Activated T-helper 17 cell treated with anti-CD3 and anti-CD28 coated beads, Interleukin-2, amount 50 U/mL, for 72 hours (primary cell): ENCODE data around the gene TUFT1. TPM values are rescaled to one million over a fixed set of nuclear protein-coding genes. Genes with fewer than 3 reads are reported as not detected.
"Not testable (repeated sequence)": the region's sequence is repeated elsewhere in the genome, so short reads cannot be mapped to it uniquely, and the experiment has no call there.

Experiments
- ATAC-seq: fragments of 150-1000 bp; cut with Tn5 transposase; replicated peaks from 2 replicates; pipeline ENCODE4 v1.10.0; 2021; ENCODE audit warnings: mild to moderate bottlenecking, moderate library complexity
- H3K27ac Mint-ChIP-seq: one replicate; pipeline ENCODE4 v1.8.0; 2022; ENCODE audit warnings: mixed read lengths
- H3K27me3 Mint-ChIP-seq: one replicate; pipeline ENCODE4 v1.8.0; 2022; ENCODE audit warnings: mixed read lengths
- H3K36me3 Mint-ChIP-seq: one replicate; pipeline ENCODE4 v1.8.0; 2022; ENCODE audit warnings: low read depth, mild to moderate bottlenecking, mixed read lengths
- H3K4me1 Mint-ChIP-seq: one replicate; pipeline ENCODE4 v1.8.0; 2022; ENCODE audit warnings: mixed read lengths
- H3K4me3 Mint-ChIP-seq: one replicate; pipeline ENCODE4 v1.8.0; 2022; ENCODE audit warnings: mild to moderate bottlenecking, mixed read lengths
- H3K9me3 Mint-ChIP-seq: one replicate; pipeline ENCODE4 v1.8.0; 2022; ENCODE audit warnings: mixed read lengths
- total RNA-seq, 2 donors: library from RNA; stranded (reverse); gene quantifications; one replicate each; pipeline ENCODE4 v1.2.3, GENCODE V29; 2022

Gene TUFT1
- total RNA-seq, 2 donors from 2014 or later: 3.7 to 5.8 TPM

DNA sequence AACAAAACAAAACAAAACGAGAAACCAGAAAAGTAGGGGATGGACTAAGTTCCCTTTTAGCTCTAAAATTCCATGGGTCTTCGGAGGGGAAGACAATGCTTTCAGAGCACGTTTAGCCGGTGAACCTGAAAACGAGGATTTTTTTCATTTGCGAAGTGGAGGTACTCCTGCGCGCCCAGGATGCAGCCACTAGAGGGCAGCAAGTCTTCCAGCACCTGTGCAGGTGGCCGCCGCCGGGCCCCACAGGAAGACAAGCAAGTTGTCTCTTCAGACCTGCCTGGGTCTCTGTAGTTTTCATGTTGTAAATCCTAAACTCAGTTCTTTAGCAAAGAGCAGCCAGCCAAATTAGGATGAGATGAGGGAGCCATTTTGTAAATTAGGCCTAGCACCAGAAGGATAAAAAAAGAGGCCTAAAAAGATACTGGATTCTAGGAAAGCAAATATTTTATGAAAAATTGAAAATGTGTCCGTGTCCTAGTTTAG, 54.1 kb downstream of the TUFT1 start:
- Mint-ChIP-seq H3K27ac (no peak overlapping the region), H3K4me1 (peaks cover 5% of the 10 kb centered on the region)
- peak; percentile 99 for ATAC-seq

DNA sequence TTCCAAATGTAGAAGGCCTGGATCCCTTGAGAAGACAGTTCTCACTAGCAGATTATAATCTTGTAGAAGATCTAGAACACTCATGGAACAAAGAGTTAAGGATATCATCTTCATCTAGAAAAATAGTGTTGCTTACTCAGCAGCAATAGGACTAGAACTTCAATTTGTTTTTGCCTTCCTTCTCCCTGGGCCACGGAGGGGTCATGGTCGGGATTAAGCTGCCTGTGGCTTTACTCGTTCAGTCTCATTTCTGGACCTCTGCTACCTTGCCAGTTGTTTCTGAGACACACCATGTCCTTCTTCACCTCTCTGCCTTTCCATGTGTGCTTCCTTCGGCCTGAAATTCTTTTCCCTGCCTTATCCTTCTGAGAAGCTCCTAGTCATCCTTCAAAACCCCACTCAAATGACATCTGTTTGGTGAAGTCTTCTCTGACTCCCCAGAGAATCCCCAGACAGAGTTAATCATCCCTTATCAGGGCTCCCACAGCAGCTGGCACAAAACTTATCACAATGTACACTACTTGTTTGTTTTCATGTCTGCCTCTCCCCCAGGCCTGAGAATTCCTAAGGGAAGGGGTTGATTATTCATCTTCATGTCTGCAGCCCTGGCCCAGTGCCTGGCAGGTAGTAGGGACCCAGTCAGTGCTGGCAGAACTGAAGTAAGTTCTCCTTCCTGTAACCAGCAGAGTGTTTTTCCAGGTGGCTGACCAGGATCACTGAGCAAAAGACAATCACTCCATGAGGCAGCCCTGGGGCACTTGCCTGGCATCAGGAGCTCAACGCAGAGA, 56.3 kb downstream of the TUFT1 start:
- Mint-ChIP-seq H3K36me3 (no peaks in the 10 kb centered on the region), H3K27ac (no peak overlapping the region), H3K4me3 (no peak overlapping the region), H3K9me3 (no peaks in the 10 kb centered on the region), H3K4me1 (peaks cover 5% of the 10 kb centered on the region), H3K27me3 (no peaks in the 10 kb centered on the region)
- no peak for ATAC-seq

More for the DNA sequence above, 54.1 kb downstream of the TUFT1 start:
- Mint-ChIP-seq H3K4me3 (peak overlapping the region; percentile 43), H3K27me3 (peaks cover 5% of the 10 kb centered on the region), H3K9me3 (peaks cover 5% of the 10 kb centered on the region), H3K36me3 (no peaks in the 10 kb centered on the region)

DNA sequence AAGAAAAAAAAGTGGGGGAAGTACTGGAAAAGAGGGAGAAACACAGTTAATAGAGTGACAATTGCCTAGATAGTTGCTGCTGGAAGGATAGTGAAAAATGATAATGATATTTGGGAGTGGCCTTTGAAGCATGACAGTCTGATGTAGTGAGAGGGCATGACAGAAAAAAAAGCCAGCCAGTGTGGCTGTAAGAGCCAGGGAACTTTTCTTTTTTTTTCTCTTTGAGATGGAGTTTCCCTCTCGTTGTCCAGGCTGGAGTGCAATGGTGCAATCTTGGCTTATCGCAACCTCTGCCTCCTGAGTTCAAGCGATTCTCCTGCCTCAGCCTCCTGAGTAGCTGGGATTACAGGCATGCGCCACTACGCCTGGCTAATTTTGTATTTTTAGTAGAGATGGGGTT, 62.4 kb downstream of the TUFT1 start:
- H3K4me1 Mint-ChIP-seq, ATAC-seq, H3K9me3 Mint-ChIP-seq, H3K27ac Mint-ChIP-seq, H3K4me3 Mint-ChIP-seq, H3K36me3 Mint-ChIP-seq: not testable (repeated sequence)
- H3K27me3 Mint-ChIP-seq: peaks cover 12% of the 10 kb centered on the region

DNA sequence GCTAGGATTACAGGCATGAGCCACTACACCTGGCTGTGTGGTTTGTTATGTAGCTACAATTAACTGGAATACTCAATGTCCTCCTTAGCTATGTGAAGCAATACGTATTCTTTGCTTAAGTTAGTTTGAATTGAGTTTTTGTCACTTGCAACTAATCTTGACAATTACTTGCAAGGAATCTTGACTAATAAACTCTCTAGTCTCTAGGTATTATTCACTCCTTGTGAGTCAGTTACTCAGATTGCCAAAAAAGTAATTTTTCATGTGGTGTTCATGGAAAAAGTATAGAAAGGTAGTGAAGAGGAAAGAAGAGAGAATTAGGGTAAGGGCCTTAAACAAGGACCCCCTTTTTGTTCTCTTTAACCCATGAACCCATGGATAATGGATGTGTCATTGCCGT, 64.2 kb downstream of the TUFT1 start:
- Mint-ChIP-seq H3K27me3 (peaks cover 17% of the 10 kb centered on the region), H3K4me1 (peaks cover 5% of the 10 kb centered on the region), H3K4me3 (no peak overlapping the region), H3K36me3 (no peaks in the 10 kb centered on the region), H3K9me3 (no peaks in the 10 kb centered on the region), H3K27ac (no peak overlapping the region)
- ATAC-seq: no peak

DNA sequence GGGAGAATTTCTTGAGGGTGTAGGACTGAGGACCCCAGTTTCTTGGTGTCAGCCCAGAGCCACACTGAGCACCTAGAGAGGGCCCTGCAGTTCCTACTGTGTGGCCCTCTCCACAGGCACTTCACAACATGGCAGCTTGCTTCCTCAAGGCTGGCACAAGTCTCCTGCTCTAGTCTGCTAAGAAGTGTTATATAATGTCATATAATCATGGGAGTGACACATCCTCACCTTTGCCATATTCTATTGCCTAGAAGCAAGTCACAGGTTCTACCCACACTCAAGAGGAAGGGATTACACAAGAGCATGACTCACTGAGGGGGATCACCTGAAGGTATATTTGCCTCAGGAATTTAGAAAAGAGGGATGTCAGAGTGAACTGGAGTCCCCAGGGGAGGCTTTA, 66.3 kb downstream of the TUFT1 start:
- H3K4me1 Mint-ChIP-seq: peaks cover 5% of the 10 kb centered on the region
- H3K4me3 Mint-ChIP-seq: no peak overlapping the region
- H3K36me3 Mint-ChIP-seq: no peaks in the 10 kb centered on the region
- H3K9me3 Mint-ChIP-seq: no peaks in the 10 kb centered on the region
- peak; percentile 94 for ATAC-seq
- H3K27ac Mint-ChIP-seq: peak overlapping the region; percentile 1
- H3K27me3 Mint-ChIP-seq: peaks cover 17% of the 10 kb centered on the region

DNA sequence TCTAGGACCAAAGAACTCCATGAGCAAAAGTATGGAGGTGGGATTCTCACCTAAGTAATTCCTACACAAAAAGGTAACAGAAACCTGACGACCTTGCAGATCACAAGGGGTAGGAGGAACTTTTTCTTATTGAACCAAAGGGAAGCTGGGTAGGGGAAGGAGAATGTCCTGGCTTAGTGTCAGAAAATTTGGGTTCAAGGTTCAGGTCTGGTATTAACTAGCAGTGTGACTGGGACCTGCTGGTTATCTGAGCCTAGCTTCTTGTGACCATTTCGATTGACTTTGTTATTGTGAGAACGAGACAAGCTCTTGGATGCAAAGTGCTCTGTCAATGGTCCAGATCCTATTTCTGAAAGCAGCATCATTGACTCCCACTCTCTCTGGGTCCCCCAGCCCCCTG, 66.7 kb downstream of the TUFT1 start:
- peak overlapping the region; percentile 1 for H3K27ac Mint-ChIP-seq
- no peak for ATAC-seq
- H3K27me3 Mint-ChIP-seq: peaks cover 17% of the 10 kb centered on the region
- H3K9me3 Mint-ChIP-seq: no peaks in the 10 kb centered on the region
- H3K4me1 Mint-ChIP-seq: peaks cover 5% of the 10 kb centered on the region
- no peaks in the 10 kb centered on the region for H3K36me3 Mint-ChIP-seq
- H3K4me3 Mint-ChIP-seq: no peak overlapping the region

DNA sequence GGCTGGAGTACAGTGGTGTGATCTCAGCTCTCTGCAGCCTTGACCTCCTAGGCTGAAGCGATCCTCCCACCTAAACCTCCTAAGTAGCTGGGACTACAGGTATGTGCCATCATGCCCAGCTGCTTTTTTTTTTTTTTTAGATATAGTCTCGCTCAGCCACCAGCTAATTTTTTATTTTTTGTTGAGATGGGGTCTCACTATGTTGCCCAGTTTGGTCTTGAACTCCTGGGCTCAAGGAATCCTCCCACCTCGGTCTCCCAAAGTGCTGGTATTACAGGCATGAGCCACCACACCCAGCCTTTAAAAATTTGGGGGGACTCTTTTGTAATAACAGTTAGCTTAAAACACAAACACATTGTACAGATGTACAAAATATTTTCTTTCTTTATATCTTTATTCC, 70.0 kb downstream of the TUFT1 start:
- H3K4me1 Mint-ChIP-seq: peaks cover 26% of the 10 kb centered on the region
- no peak overlapping the region for H3K27ac Mint-ChIP-seq
- H3K9me3 Mint-ChIP-seq: no peaks in the 10 kb centered on the region
- H3K4me3 Mint-ChIP-seq: no peak overlapping the region
- H3K36me3 Mint-ChIP-seq: peaks cover 19% of the 10 kb centered on the region
- H3K27me3 Mint-ChIP-seq: peaks cover 14% of the 10 kb centered on the region
- ATAC-seq: no peak

DNA sequence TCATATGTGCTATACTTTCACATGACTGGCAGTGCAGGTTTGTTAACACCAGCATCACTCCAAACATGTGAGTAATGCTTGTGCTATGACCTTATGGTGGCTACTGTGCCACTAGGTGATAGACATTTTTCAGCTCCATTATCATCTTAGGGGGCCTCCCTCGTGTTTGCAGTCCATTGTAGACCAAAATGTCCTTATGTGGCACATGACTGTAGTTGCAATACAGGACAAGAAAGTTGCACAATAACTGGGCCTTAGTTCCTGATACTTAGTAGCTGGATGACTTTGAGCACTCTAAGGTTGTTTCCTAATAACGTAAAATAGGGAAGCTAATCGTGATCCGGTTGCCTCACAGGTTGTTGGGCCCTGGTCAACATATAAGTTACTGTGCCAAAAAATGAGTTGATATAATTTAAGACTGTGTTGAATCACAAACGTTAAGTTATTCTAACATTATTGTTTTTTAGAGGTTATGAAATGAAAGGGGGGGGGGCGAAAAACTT, 71.2 kb downstream of the TUFT1 start:
- peaks cover 24% of the 10 kb centered on the region for H3K36me3 Mint-ChIP-seq
- peaks cover 10% of the 10 kb centered on the region for H3K27me3 Mint-ChIP-seq
- H3K4me3 Mint-ChIP-seq: peak overlapping the region; percentile 84
- peaks cover 34% of the 10 kb centered on the region for H3K4me1 Mint-ChIP-seq
- peak; percentile 9 for ATAC-seq
- H3K27ac Mint-ChIP-seq: peak overlapping the region; percentile 86
- H3K9me3 Mint-ChIP-seq: no peaks in the 10 kb centered on the region

DNA sequence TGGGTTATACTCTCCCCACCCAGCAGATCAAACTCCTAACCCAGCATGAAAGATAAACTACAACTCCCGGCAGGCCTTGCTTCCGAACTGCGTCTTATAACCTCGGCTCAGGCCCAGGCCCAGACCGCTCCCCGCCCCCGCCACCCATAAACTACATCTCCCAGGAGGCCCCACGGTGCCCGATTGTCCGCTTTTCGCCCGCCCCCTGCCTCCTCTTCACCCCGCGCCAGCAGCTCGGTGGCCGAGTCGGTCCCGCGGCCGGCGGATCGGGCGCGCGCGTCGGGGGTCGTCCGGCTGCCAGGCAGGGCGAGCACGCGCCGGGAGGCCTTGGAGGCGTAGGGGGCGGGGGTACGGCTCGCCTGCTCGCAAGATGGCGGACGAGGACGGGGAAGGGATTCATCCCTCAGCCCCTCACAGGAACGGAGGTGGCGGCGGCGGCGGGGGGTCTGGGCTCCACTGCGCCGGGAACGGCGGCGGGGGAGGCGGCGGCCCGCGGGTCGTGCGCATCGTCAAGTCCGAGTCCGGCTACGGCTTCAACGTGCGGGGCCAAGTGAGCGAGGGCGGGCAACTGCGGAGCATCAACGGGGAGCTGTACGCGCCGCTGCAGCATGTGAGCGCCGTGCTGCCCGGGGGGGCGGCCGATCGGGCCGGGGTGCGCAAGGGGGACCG, 71.9 kb downstream of the TUFT1 start, which contains the start of gene SNX27:
Gene SNX27, plus strand, starts transcription at position 219 of the 669 bp plus-strand sequence. Its CDS starts 152 bp downstream, at position 371.
- peaks cover 10% of the 10 kb centered on the region for H3K27me3 Mint-ChIP-seq
- peak within 1 kb of the TSS; percentile 99 for H3K27ac Mint-ChIP-seq
- peaks cover 24% of the 10 kb centered on the region for H3K36me3 Mint-ChIP-seq
- ATAC-seq: peak; percentile 95
- no peaks in the 10 kb centered on the region for H3K9me3 Mint-ChIP-seq
- H3K4me3 Mint-ChIP-seq: peak within 1 kb of the TSS; percentile 97
- peaks cover 36% of the 10 kb centered on the region for H3K4me1 Mint-ChIP-seq

DNA sequence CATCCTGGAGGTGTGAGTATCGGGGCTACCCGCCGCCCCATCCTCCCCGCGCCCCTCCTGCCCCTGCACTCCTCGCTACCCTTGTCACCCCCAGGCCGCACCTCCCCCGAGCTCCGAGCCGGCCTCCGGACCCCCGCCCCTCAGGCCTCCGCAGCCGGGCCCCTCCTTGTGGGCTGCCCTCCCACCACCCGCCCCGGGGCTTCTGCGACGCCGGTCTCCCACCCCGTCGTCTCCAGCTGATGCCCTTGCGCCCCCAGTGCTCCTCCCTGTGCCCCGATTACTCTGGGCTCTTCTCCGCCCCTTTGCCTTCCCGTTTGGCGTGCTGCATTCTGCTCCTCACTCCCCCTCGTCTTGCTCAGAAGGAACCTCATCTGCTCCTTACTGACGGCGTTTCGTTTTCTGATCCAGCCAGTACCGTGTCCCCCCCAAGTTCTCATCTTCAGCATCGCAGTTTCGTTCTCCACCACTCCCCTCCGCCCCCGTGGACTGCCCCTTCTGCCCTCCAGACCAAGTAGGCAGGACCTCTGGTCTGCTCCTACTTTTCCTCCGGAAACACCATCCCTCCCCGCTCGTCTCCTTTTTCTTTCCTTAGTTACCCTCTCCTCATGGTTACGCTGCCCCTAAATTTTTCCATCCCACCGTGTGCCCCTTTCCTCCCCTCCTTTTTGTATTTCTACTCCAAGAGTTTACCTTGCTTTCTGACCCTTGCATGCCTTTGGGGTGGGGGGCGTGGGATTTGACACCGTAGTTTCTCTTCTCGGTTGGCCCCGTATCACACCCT, 72.6 kb downstream of the TUFT1 start:
- Mint-ChIP-seq H3K9me3 (no peaks in the 10 kb centered on the region), H3K4me3 (peak overlapping the region; percentile 97), H3K27ac (peak overlapping the region; percentile 99), H3K4me1 (peaks cover 36% of the 10 kb centered on the region), H3K27me3 (peaks cover 5% of the 10 kb centered on the region), H3K36me3 (peaks cover 28% of the 10 kb centered on the region)
- no peak for ATAC-seq

DNA sequence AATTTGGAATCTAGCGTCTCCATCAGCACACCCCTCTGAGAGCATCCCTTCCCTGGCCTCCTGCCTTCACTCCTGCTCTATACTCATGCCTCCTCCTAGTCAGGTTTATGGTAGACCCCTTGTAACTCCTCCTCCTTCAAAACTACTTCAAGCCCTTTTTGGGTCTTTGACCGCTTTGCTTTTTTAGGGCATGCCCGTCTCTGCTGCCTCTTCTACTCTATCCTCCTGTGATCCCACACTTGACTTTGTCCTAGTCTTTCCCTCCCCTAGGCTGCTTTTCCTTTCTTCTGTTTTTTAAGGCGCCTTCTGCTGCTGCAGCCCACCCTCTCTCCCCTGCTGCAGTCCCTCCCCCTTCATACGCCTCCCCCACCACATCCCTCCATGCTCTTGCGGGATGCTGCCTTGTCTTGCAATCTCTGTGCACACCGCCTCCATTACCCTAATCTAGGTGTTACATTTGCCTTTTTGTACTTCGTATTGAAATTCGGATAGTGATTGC, 73.2 kb downstream of the TUFT1 start:
- Mint-ChIP-seq H3K36me3 (peaks cover 34% of the 10 kb centered on the region), H3K27me3 (peaks cover 2% of the 10 kb centered on the region), H3K27ac (peak overlapping the region; percentile 99), H3K4me1 (peaks cover 36% of the 10 kb centered on the region), H3K9me3 (no peaks in the 10 kb centered on the region), H3K4me3 (peak overlapping the region; percentile 97)
- ATAC-seq: no peak

DNA sequence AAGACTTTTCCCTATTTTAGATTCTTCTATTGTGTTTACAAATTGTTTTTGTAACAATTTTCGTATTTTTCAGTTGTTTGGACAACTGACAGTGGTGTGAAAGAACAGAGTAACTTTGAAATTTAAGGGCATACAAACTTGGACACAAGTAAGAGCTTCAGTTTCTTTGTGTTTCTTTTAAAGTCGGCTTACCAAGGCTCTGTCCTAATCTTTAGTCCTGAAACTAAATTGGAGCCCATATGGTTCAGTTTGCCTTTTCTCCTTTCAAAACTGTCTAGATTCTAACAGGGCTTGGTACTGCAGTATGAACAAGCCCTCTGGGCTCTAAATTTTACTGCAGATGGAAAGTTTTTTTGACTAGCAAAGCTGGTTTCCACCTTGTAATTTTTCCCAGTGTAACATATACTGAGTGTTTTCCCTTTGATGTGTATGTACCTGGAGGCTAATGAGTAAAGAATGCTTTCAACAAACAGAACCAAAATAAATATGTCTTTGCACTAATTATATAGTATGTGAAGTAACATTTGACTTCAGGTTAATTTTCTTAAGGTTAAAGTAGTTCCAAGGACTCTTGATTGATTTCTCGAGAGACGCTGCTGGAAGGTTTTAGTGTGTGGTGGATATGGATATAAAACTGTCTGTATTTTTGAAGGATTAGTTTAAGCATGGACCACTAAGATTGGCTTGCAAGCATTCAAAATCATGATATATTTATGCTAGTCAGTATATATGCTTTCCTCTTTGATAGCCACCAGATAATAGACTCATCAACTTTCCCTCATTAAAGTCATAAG, 75.8 kb downstream of the TUFT1 start:
- Mint-ChIP-seq H3K36me3 (peaks cover 38% of the 10 kb centered on the region), H3K27me3 (no peaks in the 10 kb centered on the region), H3K9me3 (no peaks in the 10 kb centered on the region), H3K4me3 (peak overlapping the region; percentile 27), H3K4me1 (peaks cover 43% of the 10 kb centered on the region), H3K27ac (no peak overlapping the region)
- no peak for ATAC-seq

DNA sequence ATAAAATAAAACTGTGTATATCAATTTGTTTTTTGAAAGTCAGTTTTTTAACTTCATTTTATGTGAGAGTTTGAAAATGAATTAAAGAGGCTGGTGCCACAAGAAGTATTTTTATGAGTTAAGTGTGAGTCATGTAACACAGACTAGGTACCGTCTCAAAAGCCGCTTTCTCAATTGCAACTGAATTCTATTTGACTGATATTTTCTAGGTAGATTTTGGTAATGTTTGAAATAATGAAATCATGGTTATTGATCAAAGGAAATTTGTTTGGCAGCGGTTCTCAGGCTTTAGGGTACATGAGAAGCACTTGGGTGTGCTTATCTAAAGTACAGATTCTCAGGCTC, 76.4 kb downstream of the TUFT1 start:
- Mint-ChIP-seq H3K4me1 (peaks cover 43% of the 10 kb centered on the region), H3K9me3 (no peaks in the 10 kb centered on the region), H3K27ac (no peak overlapping the region), H3K36me3 (peaks cover 38% of the 10 kb centered on the region), H3K4me3 (peak overlapping the region; percentile 27), H3K27me3 (no peaks in the 10 kb centered on the region)
- ATAC-seq: peak; percentile 14
